Stimulated activated CD8-positive, alpha-beta memory T cell treated with anti-CD3 and anti-CD28 coated beads, Interleukin-12 subunit alpha, Interleukin-12 subunit beta, amount 100 ng/mL, for 24 hours (primary cell): Measurements from ENCODE around the gene ATXN1.

Experiments
- DNase-seq: peaks from one replicate; pipeline ENCODE4 v3.0.0-alpha.2; 2020; ENCODE audit errors: extremely low read depth

The ATXN1 gene

GRCh38 chr6:16674801-16675392, 86.4 kb downstream of the ATXN1 start:
- no peak for DNase-seq

DNA sequence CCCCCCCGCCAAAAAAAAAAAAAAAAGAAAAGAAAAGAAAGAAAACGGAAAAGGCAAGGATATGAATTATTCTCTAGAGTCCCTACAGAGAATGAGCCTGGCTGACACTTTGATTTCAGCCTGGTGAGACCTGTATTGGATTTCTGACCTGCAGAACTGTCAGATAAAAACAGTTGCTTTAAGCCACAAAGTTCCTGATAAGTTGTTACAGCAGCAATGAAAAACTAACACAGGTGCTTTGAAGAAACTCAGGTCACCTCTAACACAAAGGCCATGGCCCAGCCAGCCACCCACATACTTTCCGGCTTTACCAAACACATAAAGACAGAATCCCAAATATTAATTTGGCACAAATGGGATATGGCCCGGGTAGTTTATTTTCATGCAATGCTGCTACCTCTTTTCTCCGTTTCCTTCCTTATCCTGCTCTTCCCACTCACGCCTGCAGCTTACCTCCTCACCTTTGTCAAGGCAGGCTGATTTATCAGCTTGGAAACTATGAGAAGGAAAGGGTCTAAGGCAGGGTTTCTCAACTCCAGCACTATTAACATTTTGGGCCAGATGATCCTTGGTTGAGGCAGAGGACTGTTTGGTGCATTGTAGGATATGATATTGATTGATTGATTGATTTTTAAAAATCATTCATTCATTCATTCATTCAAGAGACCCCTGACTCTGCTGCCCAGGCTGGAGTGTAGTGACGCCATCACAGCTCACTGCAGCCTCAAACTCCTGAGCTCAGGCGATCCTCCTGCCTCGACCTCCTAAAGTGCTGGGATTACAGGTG, 88.1 kb downstream of the ATXN1 start:
- DNase-seq: no peak

GRCh38 chr6:16671302-16672289, 89.7 kb downstream of the ATXN1 start:
- DNase-seq: no peak

GRCh38 chr6:16670617-16671051, 90.6 kb downstream of the ATXN1 start:
- no peak for DNase-seq

DNA sequence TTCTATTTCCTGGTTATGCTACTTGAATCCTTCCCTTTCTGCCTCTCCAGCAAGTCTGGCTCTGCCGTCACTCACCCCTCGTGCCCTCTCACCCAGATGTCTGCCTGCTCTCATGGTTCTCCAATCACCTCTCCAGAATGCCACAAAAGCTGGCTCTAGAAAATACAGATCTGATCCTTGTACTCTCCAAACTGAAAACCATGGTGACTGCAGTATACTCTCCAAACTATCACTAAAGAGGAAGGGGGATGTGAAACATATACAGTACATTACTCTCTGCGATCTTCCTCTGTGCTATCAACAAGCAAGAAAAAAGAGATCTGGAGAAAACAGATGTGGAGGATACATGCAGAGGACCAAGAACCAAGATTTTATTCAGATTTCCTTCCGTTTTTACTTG, 91.1 kb downstream of the ATXN1 start:
- no peak for DNase-seq

GRCh38 chr6:16669227-16669626, 92.0 kb downstream of the ATXN1 start:
- DNase-seq: peak; percentile 50

- no peak for DNase-seq
These were observed 93.8 kb downstream of the ATXN1 start for GRCh38 chr6:16667509-16667908.

GRCh38 chr6:16665992-16666391, 95.3 kb downstream of the ATXN1 start:
- no peak for DNase-seq

GRCh38 chr6:16665182-16665581, 96.1 kb downstream of the ATXN1 start:
- DNase-seq: no peak

DNA sequence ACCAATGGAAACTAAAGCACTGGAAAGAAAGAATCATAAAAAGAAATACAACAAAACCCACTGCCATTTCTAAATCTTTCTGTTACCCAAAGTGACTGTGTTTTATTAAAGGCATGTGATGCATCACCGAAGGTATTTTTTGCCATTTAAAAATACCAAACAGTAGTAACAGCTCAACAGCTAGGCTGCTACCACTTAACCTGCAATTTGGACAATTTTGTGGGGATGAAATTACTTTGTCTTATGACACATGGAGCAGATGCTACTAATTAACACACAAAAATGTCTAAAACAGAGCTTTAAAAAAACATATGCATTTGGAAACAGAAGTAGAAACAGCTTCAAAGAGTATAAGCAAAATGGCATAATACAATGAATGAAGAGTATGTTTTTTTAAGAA, 97.4 kb downstream of the ATXN1 start:
- DNase-seq: no peak

GRCh38 chr6:16660157-16660497, 101.1 kb downstream of the ATXN1 start:
- DNase-seq: no peak

- no peak for DNase-seq
These were observed 101.6 kb downstream of the ATXN1 start for GRCh38 chr6:16659466-16660156.

GRCh38 chr6:16658348-16659034, 102.8 kb downstream of the ATXN1 start:
- DNase-seq: no peak

- DNase-seq: no peak
These were observed 103.5 kb downstream of the ATXN1 start for GRCh38 chr6:16657768-16658167.

GRCh38 chr6:16656451-16656850, 104.8 kb downstream of the ATXN1 start:
- DNase-seq: no peak

- DNase-seq: no peak
These were observed 106.6 kb downstream of the ATXN1 start for GRCh38 chr6:16654701-16655100.

- DNase-seq: no peak
These were observed 108.0 kb downstream of the ATXN1 start for GRCh38 chr6:16653226-16653625.

GRCh38 chr6:16651871-16652270, 109.4 kb downstream of the ATXN1 start:
- DNase-seq: no peak

GRCh38 chr6:16649890-16650289, 111.4 kb downstream of the ATXN1 start:
- no peak for DNase-seq

DNA sequence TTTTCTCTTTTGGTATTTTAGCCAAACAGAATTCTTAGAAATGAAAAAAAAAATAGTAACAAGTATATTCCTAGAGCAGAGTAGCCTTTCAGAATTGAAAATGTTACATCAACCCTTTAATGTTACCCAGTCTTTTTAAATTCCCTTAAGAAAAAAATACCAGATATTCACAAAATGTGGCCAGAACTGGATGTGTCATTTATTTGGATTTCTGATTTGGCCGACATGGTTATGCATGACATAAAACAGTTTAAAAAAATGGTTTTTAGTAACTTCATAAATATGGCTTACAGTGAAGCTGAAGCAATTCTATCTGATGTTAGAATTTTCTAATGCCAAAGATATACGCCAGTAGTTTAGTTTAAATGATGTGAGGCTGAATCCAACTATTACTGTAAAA, 112.0 kb downstream of the ATXN1 start:
- no peak for DNase-seq

DNA sequence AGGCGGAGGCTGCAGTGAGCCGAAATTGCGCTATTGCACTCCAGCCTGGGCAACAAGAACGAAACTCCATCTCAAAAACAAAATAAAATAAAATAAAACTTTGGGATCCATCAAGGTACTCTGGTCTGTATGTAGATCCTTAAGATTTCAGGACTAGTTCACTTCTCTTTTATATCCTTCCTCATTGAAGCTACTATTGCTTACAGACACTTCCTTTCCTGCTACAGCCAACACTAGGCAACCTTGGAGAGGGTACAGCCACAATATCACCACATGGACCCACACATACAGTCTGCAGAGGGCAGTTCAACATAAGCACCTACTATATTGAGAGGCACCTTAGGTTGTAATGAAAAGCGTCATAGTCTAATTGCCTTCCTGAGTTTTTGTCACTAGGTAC, 113.3 kb downstream of the ATXN1 start:
- no peak for DNase-seq
